DMS53 treated with DMSO at 0.1 percent for 48 hours (cell line): ENCODE results near the gene C3AR1.

Source experiments
- DNase-seq: peaks from one replicate; lab custom pipeline; 2025; ENCODE audit not compliant: unreplicated experiment; lab: John Stamatoyannopoulos, UW

The C3AR1 gene

DNA sequence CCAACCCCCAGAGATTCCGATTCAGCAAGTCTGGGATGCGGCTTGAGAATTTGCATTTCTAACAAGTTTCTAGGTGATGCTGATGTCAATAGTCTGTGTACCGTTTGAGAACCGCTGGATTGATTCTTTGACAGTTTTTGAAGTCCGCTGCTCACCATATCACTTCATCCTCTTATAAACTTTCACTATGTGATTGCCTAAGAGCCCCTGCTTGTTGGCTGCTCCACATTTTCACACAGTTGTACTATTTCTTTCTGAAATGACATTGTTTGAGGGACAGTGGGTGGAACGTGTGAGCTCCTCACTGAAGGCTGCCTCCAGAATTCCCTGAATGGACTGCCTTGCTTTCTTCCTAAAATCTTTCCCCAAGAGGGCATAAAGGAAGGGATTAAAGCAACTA is 7.7 kb downstream of the C3AR1 start:
- no peak for DNase-seq

DNA sequence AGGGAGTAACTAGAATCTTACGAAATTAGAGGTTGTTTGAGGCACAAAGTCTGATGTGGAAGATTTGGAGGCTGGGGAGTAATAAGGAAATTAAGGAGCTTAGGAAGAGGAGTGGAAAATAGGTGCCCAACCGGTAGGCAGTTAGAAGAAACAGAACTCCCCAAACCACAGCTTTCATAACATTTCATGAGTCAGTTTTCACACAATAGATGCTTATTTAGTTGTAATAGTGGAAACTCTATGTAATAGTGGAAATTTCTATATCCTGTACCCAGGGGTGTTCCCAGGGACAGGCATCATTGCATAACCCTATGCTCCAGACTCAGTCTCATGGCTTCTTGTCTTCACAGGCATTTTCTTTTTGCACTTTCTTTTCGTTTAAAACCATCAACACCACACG is 8.3 kb downstream of the C3AR1 start:
- DNase-seq = no peak

DNA sequence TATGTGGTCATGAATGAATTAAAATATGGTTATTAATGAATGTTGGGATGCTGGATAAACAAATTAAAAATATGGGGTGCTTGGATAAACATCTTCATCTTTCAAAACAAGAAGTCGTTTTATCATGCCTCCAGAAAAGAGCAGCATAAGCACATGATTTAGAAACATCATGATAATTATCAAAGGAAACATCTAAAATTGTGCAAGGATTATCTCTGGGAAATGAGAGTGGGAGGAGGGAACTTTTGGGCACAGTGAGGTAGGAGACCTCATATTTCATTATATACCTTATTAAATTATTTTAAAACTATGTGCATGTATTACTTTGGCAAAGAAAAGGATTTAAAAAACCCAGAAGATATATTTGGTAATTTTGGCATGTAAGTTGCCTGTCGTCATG is 8.9 kb downstream of the C3AR1 start:
- no peak for DNase-seq

DNA sequence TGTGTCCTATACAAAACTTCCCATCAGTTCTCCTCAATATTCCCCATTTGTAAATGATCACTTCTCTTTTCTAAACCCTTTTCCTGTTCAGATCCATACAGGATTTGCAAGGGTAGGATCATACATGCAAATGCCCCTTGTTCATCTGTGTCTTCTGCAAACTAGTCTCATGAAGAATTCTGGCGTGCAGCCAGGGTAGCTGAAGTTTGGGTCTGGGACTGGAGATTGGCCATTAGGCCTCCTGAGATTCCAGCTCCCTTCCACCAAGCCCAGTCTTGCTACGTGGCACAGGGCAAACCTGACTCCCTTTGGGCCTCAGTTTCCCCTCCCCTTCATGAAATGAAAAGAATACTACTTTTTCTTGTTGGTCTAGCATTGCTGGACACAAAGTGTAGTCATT is 11.3 kb downstream of the C3AR1 start:
- no peak for DNase-seq

DNA sequence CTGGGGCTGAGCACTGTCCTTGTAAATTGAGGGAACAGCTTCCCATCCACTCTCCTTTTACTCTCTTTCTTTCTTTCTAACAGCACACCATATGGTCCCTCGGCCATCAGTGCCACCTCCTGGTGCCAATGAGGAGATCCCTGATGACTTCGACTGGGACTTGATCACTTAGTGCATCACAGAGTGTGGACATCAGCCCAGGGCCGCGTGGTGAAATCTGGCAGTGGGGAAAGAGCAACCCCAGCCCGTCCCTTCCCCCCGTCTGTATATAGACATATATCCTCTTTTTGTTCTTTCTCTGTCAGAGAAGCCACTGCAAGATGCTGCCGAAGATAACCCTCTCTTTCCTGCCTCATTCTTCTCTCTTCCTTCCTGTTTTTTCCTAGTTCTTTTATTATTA is 13.5 kb downstream of the C3AR1 start:
- DNase-seq = no peak

DNA sequence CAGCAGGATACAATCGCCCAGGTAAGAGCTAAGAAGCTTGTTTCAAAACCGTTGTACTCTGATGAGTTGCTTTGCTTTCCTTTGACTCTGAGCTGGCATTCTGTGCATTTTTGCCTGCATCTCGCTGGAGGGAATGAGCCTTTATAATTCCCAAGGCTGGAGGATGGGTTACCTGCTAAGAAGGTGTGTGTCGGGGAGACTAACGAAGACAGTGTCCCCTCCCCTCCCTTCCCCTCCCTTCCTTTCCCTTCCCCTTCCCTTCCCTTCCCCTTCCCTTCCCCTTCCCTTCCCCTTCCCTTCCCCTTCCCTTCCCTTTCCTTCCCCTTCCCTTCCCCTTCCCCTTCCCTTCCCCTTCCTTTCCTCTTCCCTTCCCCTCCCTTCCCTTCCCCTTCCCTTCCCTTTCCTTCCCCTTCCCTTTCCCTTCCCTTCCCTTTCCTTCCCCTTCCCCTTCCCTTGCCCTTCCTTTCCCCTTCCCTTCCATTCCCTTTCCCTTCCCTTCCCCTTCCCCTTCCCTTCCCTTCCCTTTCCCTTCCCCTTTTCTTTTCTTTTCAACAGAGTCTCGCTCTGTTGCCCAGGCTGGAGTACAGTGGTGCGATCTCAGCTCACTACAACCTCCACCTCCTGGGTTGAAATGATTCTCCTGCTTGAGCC is 15.4 kb downstream of the C3AR1 start:
- no peak for DNase-seq

DNA sequence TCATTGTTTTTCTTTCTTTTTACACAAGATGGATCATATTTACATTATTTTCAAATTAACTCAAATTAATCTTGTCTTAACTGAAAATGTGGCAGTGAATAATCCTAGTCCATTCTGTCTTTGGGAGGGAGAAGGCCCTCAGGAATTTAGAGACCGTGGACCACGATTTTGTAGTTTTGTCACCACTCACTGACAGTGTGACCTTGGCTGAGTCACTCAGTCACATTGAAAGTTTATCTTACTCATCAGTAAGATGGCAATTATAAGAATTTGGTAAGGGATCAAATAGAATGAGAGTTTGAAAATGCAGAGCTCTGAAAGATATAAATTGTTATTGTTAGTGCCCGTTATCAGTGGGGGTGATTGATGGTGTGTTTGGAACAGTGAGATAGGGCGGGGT is 17.3 kb downstream of the C3AR1 start:
- DNase-seq = no peak

DNA sequence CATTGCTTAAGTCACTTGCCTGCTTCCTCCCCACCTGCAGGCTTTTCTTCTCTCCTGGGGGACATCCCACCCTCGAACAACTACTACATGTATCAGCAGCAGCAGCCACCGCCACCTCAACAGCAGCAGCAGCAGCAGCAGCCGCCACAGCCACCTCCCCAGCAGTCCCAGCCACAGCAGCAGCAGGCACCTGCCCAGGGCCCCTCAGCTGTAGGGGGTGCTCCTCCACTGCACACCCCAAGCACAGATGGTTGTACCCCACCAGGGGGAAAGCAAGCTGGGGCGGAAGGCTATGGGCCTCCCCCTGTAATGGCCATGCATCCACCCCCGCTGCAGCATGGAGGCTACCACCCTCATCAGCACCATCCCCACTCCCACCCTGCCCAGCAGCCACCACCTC is 18.3 kb downstream of the C3AR1 start:
- no peak for DNase-seq

DNA sequence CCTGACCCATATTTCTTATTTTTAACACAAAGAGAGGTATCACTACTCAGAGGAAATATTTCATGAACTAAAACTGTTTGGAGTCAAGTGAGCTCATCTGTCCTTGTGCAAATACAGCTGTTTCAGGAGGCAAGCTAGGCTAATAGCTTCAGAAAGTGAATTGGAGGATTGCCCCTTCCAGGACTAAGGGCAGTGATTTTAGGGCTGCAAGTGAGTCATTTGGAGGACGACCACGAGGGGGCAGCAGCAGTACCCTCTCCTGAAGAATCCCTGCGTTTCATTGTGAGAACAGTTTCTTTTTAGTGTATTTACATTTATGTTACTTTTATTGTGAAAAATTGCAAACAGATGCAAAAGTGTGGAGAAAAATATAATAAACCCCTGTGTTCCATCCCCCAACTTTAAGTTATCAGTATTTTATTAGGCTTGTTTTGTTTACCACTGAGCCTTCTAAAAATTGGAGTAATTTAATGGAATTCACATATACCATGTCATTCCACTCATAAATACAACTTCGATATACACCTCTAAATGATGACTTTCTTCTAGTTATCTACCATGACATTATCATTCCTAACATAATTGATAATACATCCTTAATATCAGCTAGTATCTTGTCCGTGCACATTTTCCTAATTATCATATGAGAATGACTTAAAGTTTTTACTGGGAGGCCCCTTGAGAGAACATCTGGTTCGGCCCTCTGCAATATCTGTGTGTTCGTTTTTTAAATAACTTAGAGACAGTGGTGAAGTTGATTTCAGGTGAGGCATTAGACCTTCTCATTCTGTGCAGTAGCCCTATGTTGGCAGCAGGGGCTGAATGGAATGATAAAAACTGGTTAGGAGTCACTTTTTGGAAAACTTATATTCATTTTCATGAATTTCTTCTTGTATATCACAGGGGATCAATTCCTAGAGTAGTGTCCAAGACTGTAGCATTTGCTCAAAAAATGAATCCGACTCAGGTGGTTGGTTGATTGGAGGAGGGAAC is 19.9 kb downstream of the C3AR1 start:
- DNase-seq = peak; percentile 93

DNA sequence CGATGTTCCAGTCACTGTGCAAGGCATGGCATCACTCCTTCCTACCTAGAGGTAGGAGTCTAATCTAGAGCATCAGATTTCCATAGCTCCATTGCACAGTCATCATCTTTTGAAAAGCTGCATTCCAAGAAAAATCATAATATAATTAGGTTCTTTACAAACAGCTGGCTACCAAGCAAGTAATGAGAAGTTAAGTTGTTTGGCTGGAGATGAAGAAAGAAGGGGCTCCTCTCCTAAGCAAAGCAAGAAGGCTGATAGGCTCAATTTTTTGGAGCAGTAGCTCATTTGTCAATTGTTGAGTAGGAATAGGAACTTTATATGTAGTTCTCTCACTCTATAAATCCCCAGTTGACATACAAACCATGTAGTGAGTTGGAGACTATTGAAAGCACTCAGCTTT is 25.4 kb downstream of the C3AR1 start:
- DNase-seq = no peak

DNA sequence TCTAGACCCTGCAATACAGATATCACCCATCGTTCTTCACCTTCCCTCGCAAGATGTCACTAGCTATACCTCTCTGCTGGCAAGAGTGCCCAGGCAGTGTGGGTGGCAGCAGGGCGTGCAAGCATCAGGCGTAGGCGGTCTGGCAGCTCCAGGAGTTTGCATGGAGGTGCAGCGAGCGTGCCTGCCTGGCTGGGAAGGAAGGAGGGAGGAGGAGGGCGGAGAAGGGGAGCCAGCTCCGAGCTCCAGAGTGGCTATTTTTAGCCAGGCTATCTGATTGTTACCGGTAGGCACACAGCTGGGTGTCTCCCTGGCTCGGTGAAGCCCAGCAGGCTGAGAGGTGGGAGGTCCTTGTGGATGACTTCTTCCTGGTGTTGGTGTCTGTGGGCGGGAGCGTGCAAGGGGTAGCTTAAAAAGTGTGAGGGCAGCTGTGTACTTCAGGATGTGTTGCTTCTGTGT is 27.5 kb downstream of the C3AR1 start:
- peak; percentile 83 for DNase-seq

DNA sequence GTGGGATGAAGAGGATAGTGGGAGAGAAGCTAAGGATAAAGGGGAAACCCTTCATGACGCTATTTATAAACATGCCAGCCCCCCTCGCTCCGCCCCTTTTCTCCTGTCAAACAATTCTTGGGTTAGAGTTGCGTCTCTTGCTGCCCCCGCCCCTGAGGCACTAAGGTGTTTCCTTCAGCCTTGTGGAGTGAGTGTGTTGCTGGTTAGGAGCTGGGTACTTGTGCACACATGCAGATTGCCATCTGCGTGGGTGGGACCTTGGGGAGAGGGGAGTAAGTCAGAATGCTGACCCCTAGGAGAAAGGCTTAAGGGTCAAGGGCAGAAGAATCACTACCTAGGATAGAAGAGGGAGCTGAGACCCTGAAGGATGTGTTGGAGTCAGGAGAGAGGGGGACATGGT is 28.2 kb downstream of the C3AR1 start:
- DNase-seq = no peak

DNA sequence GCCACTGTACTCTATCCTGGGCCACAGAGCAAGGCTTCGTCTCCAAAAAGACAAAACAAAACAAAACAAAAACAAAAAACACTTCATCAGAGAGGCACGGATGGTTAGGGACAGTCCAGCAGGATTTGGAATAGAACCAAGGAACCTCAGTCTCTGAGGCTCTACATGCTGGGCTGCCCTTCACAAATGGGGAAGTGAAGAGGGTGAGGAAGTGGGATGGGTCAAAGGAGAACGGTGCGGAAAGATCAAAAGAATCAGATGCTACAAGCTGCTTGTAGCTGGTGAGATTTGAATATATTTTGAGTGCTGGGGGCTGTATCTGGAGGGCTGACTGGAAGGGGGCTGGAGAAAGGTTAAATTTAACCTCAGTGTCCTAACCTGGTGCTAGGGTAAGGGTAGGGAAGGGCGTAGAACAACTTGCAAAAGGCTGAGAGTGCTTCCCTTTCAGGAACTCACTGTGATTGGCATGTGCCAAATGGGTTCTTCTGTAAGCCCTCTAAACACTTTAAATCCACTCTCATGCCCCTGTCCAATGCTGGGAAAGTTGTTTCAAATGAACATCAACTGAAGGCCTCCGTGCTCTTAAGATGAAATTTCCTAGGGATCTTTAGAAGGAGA is 29.0 kb downstream of the C3AR1 start:
- no peak for DNase-seq

DNA sequence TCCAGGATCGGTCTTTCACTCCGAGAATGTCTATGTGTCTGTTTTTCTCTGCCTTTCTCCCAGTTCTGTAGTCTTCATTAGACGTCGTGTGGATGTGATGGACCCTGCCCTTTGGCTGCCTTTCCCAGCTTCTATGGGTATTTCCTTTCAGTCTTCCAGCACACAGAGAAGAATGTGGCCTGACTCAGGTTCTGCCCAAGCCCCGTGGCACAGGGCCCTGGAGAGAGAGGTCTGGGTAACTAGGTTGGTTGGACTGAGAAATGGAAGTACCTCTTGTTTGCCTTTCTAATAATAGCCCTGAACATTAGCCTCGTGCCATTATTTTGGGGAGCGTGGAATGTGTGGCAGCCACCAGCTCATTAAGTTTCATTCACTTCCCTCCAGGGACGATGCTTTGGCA is 29.8 kb downstream of the C3AR1 start:
- no peak for DNase-seq

DNA sequence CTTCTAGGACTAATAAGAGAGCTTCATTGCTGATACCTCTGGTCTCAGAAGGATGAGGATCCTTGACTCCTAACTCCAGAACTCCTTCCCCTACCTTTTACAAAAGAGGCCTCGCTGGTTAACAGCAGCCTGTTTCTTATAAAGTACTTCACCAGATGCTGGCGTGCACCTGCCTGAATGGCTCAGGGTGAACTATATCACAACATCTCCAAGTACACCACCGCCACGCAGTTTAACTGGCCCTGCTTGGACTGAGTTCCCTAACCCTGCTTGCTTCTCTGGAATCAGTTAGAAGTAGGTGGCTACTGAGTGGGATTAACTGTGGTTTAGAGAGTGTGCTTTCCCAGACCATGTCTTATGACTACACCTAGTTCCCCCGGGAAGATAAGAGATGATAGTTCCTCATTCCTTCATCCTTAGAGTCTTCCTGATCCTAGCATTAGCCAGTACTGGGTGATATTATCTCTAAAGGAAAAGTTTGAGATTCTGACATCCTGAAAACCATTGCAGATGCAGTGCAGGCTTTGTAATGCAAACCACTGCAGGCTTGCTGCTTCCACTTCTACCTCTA is 30.6 kb downstream of the C3AR1 start:
- no peak for DNase-seq

DNA sequence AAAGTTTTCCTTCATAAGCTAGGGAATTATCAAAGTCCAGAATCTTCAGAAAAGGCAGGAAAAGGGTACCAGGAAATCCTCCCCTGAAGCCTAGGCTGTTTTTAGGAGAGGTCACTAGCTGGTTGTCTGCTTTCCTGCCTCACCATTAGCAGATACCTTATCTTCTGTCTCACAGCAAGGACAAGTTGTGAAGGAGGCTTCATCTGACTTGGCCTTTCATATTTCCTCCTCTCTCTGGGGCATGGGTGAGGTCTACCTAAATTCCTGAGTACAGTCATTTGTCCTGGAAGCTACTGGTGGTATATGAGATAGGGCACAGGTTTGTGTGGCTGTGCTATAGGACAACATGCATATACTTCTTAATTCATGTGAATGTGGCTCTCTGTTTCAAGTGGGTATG is 31.4 kb downstream of the C3AR1 start:
- no peak for DNase-seq

DNA sequence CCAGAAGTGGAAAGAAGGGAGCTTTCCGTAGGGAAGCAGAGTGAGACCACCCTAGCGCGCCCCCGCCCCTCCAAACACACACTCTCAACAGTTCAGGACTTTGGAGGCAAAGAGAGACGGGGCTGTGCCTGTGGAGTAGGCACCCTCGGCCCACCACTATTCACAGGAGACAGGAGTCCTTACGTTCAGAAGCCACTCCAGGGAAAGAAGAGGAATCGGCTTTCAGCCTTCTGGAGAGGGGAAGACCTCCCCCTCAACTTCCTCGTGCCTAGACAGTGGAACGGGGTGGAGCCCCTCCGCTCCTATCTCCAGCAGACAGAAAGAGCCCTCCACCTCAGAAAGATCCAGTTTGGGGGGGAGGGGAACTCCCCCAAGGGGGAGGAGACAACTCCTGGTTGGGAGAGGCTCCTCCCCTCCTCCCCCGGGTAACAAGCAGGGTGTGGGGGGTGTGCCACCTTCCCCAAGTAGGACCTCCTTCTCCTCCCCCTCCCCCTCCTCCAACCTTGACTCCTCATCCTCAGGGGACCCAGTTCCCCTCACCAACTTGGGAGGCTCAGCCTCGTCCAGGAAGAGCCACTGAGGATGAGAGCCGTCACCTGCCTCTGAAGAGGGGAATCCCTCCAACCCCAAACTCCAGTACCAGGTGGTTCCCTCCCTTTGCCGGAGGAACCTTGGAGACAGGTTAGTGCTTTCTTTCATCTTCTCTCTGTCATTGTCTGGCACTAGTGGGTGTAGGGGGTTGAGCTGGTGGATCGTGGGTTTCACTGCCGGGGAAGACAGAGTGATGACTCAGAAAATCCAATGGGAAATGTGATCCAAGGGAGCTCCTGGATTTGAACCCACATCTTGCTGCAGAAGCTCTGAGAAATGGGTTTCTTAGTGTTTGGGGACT is 32.8 kb downstream of the C3AR1 start:
- DNase-seq = no peak

DNA sequence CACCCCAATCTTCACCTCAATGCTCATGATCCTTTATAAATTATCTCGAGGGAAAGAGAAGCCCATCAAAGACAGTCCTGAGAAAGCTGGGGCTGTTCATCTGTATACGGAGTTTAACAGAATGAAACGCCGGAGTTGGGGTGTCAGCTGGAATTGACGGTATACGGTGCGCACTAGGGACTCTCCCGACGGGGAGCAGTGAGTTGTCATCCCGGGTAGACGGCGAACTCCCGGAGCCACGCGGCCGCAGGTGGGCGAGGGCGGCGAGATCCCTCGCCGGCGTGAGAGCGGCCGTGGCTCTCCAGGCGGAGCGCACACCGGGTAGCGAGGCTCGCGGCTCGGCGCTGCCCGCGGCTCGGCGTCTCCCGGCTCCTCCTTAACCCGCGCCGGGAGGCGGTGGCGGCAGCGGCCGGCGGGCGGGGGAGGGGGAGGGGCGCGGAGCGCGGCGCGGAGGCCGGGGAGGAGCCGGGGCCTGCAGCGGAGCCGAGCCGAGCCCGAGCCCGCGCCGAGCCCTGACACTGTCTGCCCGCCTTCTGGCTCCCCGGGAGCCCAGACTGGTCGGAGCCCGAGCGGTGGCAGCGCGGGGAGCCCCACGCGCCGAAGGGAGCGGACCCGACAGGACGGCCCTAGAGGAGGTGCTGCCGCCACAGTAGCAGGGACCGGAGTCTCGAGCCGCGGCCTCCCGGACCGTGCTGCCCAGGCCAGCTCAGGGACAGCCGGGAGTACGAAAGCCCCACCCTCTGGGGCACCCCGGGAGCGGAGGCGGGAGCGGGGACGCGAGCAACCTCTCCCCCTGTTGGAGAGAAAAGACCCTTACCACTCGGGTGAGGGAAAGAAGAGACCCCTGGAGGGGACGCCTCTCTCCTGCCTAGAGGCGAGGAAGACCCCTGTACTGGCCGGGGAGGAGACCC is 33.7 kb downstream of the C3AR1 start, which contains the start of gene FOXJ2:
TSS of gene FOXJ2 (plus strand) at position 475 of the 911 bp plus-strand sequence. CDS start 7,117 bp downstream, outside the sequence.
- peak; percentile 58 for DNase-seq

DNA sequence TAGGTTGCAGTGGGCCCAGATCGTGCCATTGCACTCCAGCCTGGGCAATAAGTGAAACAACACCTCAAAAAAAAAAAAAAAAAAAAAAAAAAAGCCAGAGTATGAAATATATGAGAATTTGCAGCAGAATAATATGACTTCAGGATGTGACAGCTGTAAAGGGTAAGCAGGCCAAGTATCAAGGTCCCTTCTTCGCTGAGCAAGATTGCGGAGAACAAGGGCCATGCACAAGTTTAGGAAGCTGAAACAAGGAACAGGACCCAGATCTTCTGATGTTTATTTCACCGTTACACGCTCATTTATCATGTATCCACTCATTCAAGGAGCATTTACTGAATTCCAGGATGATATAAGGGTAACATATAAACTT is 34.3 kb downstream of the C3AR1 start:
- no peak for DNase-seq
